Mammary epithelial cell (primary cell): ENCODE results near the gene DNER.

ENCODE experiments used
- EZH2 ChIP-seq: IDR thresholded peaks from 2 replicates; pipeline ENCODE4 v1.6.1; 2012; ENCODE audit warnings: low read length, inconsistent platforms, borderline replicate concordance
- TF ChIP-seq, protein P1 (sequence below), 2 donors: IDR thresholded peaks in 1 of 2; conservative IDR thresholded peaks in 1 of 2; 2 replicates each; pipeline ENCODE4 v1.5.1; 2011 to 2012; ENCODE audit warnings: inconsistent platforms in 2 of 2, low read length in 2 of 2, mild to moderate bottlenecking in 2 of 2, control low read depth in 1 of 2, low read depth in 1 of 2; ENCODE audit not compliant: insufficient read depth in 1 of 2; ENCODE audit errors: extremely low read depth in 1 of 2

DNA sequence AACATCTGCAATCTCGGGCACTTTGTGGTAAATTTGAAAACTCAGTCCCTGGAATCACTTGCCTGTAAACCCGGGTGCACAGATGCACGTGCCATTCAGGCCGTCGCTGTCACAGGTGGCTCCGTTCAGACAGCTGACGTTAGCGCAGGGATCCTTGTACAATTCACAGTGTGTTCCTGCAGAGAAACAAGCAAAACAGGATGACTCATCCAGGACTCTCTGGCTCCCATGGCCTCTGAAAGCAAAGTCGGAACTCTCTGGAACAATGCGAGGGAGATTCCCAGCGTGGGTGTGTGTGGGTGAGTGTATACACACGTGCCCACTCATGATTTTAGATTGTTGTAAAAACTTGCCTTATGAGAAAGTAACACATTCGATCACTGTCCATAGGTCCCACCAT is 307.2 kb downstream of the DNER start:
- TF ChIP-seq EZH2 = no peak
- TF ChIP-seq, protein P1, sequence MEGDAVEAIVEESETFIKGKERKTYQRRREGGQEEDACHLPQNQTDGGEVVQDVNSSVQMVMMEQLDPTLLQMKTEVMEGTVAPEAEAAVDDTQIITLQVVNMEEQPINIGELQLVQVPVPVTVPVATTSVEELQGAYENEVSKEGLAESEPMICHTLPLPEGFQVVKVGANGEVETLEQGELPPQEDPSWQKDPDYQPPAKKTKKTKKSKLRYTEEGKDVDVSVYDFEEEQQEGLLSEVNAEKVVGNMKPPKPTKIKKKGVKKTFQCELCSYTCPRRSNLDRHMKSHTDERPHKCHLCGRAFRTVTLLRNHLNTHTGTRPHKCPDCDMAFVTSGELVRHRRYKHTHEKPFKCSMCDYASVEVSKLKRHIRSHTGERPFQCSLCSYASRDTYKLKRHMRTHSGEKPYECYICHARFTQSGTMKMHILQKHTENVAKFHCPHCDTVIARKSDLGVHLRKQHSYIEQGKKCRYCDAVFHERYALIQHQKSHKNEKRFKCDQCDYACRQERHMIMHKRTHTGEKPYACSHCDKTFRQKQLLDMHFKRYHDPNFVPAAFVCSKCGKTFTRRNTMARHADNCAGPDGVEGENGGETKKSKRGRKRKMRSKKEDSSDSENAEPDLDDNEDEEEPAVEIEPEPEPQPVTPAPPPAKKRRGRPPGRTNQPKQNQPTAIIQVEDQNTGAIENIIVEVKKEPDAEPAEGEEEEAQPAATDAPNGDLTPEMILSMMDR (conservative IDR thresholded peaks at IDR 0.05 in 1 of 2, IDR thresholded peaks at IDR 0.05 in 1 of 2; ENCODE audit: extremely low read depth in 1 of 2, insufficient read depth in 1 of 2, low read depth in 1 of 2, low read length in 2 of 2) = no peak
